GM23338 (cell line): ENCODE results near the gene MIOS. TPM values are rescaled to one million over a fixed set of nuclear protein-coding genes. Genes with fewer than 3 reads are reported as not detected.
A peak's percentile ranks its signal among the peaks of the same experiment; 100 is the strongest.

ENCODE experiments used
- ATAC-seq: fragments of 200-7000 bp; cut with Tn5 transposase; 3 replicates; pipeline ENCODE4 v1.9.1; 2020
- DNase-seq: peaks from one replicate; pipeline ENCODE4 v3.0.0-alpha.2; 2015; ENCODE audit warnings: low spot score
- H2AFZ ChIP-seq: fragments of 200-600 bp; sonication (generic); 2 replicates; pipeline ENCODE4 v1.8.0; 2016; ENCODE audit warnings: antibody characterized with exemption, mild to moderate bottlenecking, moderate library complexity
- H3F3A ChIP-seq: fragments of 200-600 bp; sonication (generic); replicated peaks from 2 replicates; pipeline ENCODE4 v1.8.0; 2017; ENCODE audit warnings: antibody characterized with exemption, mixed run types, low read depth
- H3K27ac ChIP-seq: fragments of 200-600 bp; sonication (generic); 2 replicates; pipeline ENCODE4 v1.6.1; 2016; ENCODE audit warnings: low read depth
- H3K27me3 ChIP-seq: fragments of 200-600 bp; sonication (generic); 2 replicates; pipeline ENCODE4 v1.8.0; 2016; ENCODE audit warnings: mild to moderate bottlenecking, mixed run types, moderate library complexity; ENCODE audit not compliant: insufficient read depth
- H3K36me3 ChIP-seq: fragments of 200-600 bp; sonication (generic); 2 replicates; pipeline ENCODE4 v1.8.0; 2016; ENCODE audit warnings: mild to moderate bottlenecking; ENCODE audit not compliant: insufficient read depth
- H3K4me1 ChIP-seq: fragments of 200-600 bp; sonication (generic); 2 replicates; pipeline ENCODE4 v1.8.0; 2016; ENCODE audit warnings: mild to moderate bottlenecking, moderate library complexity; ENCODE audit not compliant: insufficient read depth
- H3K4me2 ChIP-seq: fragments of 200-600 bp; sonication (generic); 2 replicates; pipeline ENCODE4 v1.7.1; 2017; ENCODE audit warnings: mixed run types
- H3K4me3 ChIP-seq: fragments of 200-600 bp; sonication (generic); 2 replicates; pipeline ENCODE4 v1.6.1; 2016; ENCODE audit warnings: mixed run types
- H3K79me2 ChIP-seq: fragments of 200-600 bp; sonication (generic); replicated peaks from 2 replicates; pipeline ENCODE4 v1.8.0; 2017; ENCODE audit warnings: mild to moderate bottlenecking; ENCODE audit not compliant: insufficient read depth
- H3K9me2 ChIP-seq: fragments of 200-600 bp; sonication (generic); 2 replicates; pipeline ENCODE4 v1.8.0; 2017; ENCODE audit not compliant: insufficient read depth
- H4K20me1 ChIP-seq: fragments of 200-600 bp; sonication (generic); replicated peaks from 2 replicates; pipeline ENCODE4 v1.8.0; 2017; ENCODE audit warnings: mild to moderate bottlenecking; ENCODE audit not compliant: insufficient read depth
- H3K27ac Mint-ChIP-seq: 2 replicates; pipeline ENCODE4 v1.8.0; 2020; ENCODE audit warnings: inconsistent platforms, mild to moderate bottlenecking, moderate library complexity, mixed read lengths
- H3K27me3 Mint-ChIP-seq: 3 replicates; pipeline ENCODE4 v1.8.0; 2022; ENCODE audit warnings: low read depth, mild to moderate bottlenecking, moderate library complexity, mixed read lengths, inconsistent platforms; ENCODE audit not compliant: insufficient read depth, poor library complexity
- H3K36me3 Mint-ChIP-seq: 3 replicates; pipeline ENCODE4 v1.8.0; 2021; ENCODE audit warnings: low read depth, mild to moderate bottlenecking, inconsistent platforms, moderate library complexity, mixed read lengths
- H3K4me1 Mint-ChIP-seq: 3 replicates; pipeline ENCODE4 v1.8.0; 2020; ENCODE audit warnings: mild to moderate bottlenecking, inconsistent platforms, mixed read lengths
- H3K4me3 Mint-ChIP-seq: 3 replicates; pipeline ENCODE4 v1.8.0; 2021; ENCODE audit warnings: moderate library complexity, mild to moderate bottlenecking, inconsistent platforms, mixed read lengths
- H3K9me3 Mint-ChIP-seq: 3 replicates; pipeline ENCODE4 v1.8.0; 2020; ENCODE audit warnings: moderate library complexity, mild to moderate bottlenecking, inconsistent platforms, mixed read lengths
- CREB1 ChIP-seq: fragments of 250-450 bp; sonication (Bioruptor Pico); IDR thresholded peaks from 2 replicates; pipeline ENCODE4 v1.5.0; 2020; ENCODE audit warnings: low read depth, mild to moderate bottlenecking, moderate library complexity
- CTCF ChIP-seq, 2 experiments: fragments of 200-600 bp in 1 of 2; sonication (generic) in 1 of 2; conservative IDR thresholded peaks; 2 replicates each; pipeline versions ENCODE4 v1.5.1 to v1.6.1; 2016 to 2017; ENCODE audit warnings: antibody characterized with exemption in 2 of 2, low read depth in 2 of 2, mild to moderate bottlenecking in 2 of 2, moderate library complexity in 1 of 2
- ETS1 ChIP-seq: IDR thresholded peaks from 2 replicates; pipeline ENCODE4 v1.6.1; 2016; ENCODE audit warnings: antibody characterized with exemption
- EZH2 ChIP-seq: fragments of 200-600 bp; sonication (generic); IDR thresholded peaks from one replicate; pipeline ENCODE4 v1.8.0; 2017; ENCODE audit warnings: antibody characterized with exemption, mild to moderate bottlenecking, low read depth; ENCODE audit not compliant: unreplicated experiment
- EZH2phosphoT487 ChIP-seq: fragments of 200-600 bp; sonication (generic); IDR thresholded peaks from one replicate; pipeline ENCODE4 v1.8.1; 2018; ENCODE audit warnings: antibody characterized with exemption; ENCODE audit not compliant: unreplicated experiment
- JUNB ChIP-seq: IDR thresholded peaks from one replicate; pipeline ENCODE4 v1.6.1; 2016; ENCODE audit warnings: antibody characterized with exemption; ENCODE audit not compliant: unreplicated experiment
- NANOG ChIP-seq: IDR thresholded peaks from 2 replicates; pipeline ENCODE4 v1.6.1; 2016; ENCODE audit warnings: antibody characterized with exemption, borderline replicate concordance
- POLR2AphosphoS5 ChIP-seq: IDR thresholded peaks from 2 replicates; pipeline ENCODE4 v1.6.1; 2016; ENCODE audit warnings: antibody characterized with exemption, low read depth
- REST ChIP-seq: IDR thresholded peaks from one replicate; pipeline ENCODE4 v1.6.1; 2018; ENCODE audit warnings: antibody characterized with exemption; ENCODE audit not compliant: unreplicated experiment
- STAT1 ChIP-seq: IDR thresholded peaks from one replicate; pipeline ENCODE4 v1.6.1; 2016; ENCODE audit warnings: antibody characterized with exemption; ENCODE audit not compliant: unreplicated experiment
- ZNF114 ChIP-seq: fragments of 250-450 bp; sonication (Bioruptor Pico); IDR thresholded peaks from 2 replicates; pipeline ENCODE4 v1.5.0; 2020; ENCODE audit warnings: mild to moderate bottlenecking, moderate library complexity
- ZNF331 ChIP-seq: fragments of 250-450 bp; sonication (Bioruptor Pico); IDR thresholded peaks from 2 replicates; pipeline ENCODE4 v1.5.0; 2020; ENCODE audit warnings: low read depth, mild to moderate bottlenecking, moderate library complexity
- ZNF462 ChIP-seq: fragments of 250-450 bp; sonication (Bioruptor Pico); IDR thresholded peaks from 2 replicates; pipeline ENCODE4 v1.5.0; 2020; ENCODE audit warnings: mild to moderate bottlenecking, moderate library complexity
- polyA plus RNA-seq: library from polyadenylated mRNA; unstranded; fragments of >200 nt; fragmentation: Nextera tagmentation; extraction: Ambion mirVana; gene quantifications from 2 replicates; pipeline ENCODE4 v1.2.1, GENCODE V29; 2016
- total RNA-seq: library from RNA; depleted of rRNA; stranded (reverse); fragments of >200 nt; shearing (Covaris generic); gene quantifications from 2 replicates; pipeline ENCODE4 v1.2.3, GENCODE V29; 2014

Gene MIOS
- total and polyA plus RNA-seq, 2 experiments from 2014 or later, result 13.1 to 85.7 TPM

- Mint-ChIP-seq H3K9me3 (peaks cover 51% of the 10 kb centered on the region), H3K36me3 (peaks cover 50% of the 10 kb centered on the region)
- H2AFZ ChIP-seq, result 0 out of 2 replicates have a peak overlapping the region, but pooled peaks have one; percentile 18
Measured at GRCh38 chr7:7628476-7628875, 61.8 kb downstream of the MIOS start.

More at GRCh38 chr7:7628476-7628875, 61.8 kb downstream of the MIOS start:
- no peak overlapping the region for H3K4me3 ChIP-seq
- no peaks in the 10 kb centered on the region for H3K27me3 ChIP-seq
- H3K4me2 ChIP-seq, result no peak overlapping the region
- no peak for DNase-seq
- no peaks in the 10 kb centered on the region for H3F3A ChIP-seq
- no peak for ATAC-seq
- Mint-ChIP-seq H3K27me3 (no peaks in the 10 kb centered on the region), H3K27ac (no peak overlapping the region), H3K4me1 (no peaks in the 10 kb centered on the region), H3K4me3 (no peak overlapping the region)
- no peaks in the 10 kb centered on the region for H3K4me1 ChIP-seq
- H3K9me2 ChIP-seq, result 0 out of 2 replicates have a peak, but pooled peaks cover 5% of the 10 kb centered on the region
- no peaks in the 10 kb centered on the region for H4K20me1 ChIP-seq
- no peak overlapping the region for H3K27ac ChIP-seq
- no peaks in the 10 kb centered on the region for H3K79me2 ChIP-seq
- peaks cover 10% of the 10 kb centered on the region; the same call in 1 of the 2 replicates for H3K36me3 ChIP-seq
- no peak for TF ChIP-seq EZH2
- no peak for TF ChIP-seq ZNF462 (CRISPR knock-in tag)
- TF ChIP-seq POLR2AphosphoS5, result no peak
- no peak for TF ChIP-seq CREB1 (CRISPR knock-in tag)
- TF ChIP-seq ZNF114, result no peak
- TF ChIP-seq JUNB, result no peak
- no peak for TF ChIP-seq EZH2phosphoT487
- no peak for TF ChIP-seq CTCF (conservative IDR thresholded peaks at IDR 0.05; ENCODE audit: low read depth in 2 of 2)
- no peak for TF ChIP-seq ETS1
- TF ChIP-seq NANOG, result no peak
- no peak for TF ChIP-seq REST
- TF ChIP-seq ZNF331 (CRISPR knock-in tag), result no peak
- TF ChIP-seq STAT1, result no peak
